HG02571 (cell line): ENCODE measurements around the gene FAM177A1.

Source experiments
- ATAC-seq: cut with Tn5 transposase; IDR thresholded peaks from one replicate; pipeline ENCODE4 v1.9.1; 2021; ENCODE audit warnings: mild to moderate bottlenecking, moderate library complexity; ENCODE audit not compliant: unreplicated experiment

The FAM177A1 gene

GRCh38 chr14:35122696-35123387 lies 76.8 kb downstream of the FAM177A1 start:
- no peak for ATAC-seq

- ATAC-seq: no peak
Measured at GRCh38 chr14:35123388-35123703, 77.3 kb downstream of the FAM177A1 start.

- no peak for ATAC-seq
Measured at GRCh38 chr14:35124127-35124526, 78.1 kb downstream of the FAM177A1 start.
